HCT116 (cell line): ENCODE measurements around the gene POP5. TPM values are rescaled to one million over a fixed set of nuclear protein-coding genes. Genes with fewer than 3 reads are reported as not detected.

Source experiments
- ATAC-seq: fragments of 200-7000 bp; cut with Tn5 transposase; 2 replicates; pipeline ENCODE4 v1.9.1; 2020; ENCODE audit warnings: mild to moderate bottlenecking, moderate library complexity
- BruUV-seq: library from RNA; stranded (reverse); fragments of 400-500 nt; replicated peaks from 2 replicates; lab custom pipeline; 2021; lab: Mats Ljungman, UMichigan
- CTCF ChIA-PET: fragments of 300-600 bp; sonication (Branson Sonifier 250); formaldehyde crosslinking; loops from one replicate; lab custom pipeline; 2021; ENCODE audit warnings: antibody characterized with exemption; lab: Charles Lee
- POLR2A ChIA-PET: fragments of 300-600, 350-600 bp; sonication (Branson Sonifier 250); formaldehyde crosslinking; loops from one replicate; lab custom pipeline; 2021; ENCODE audit warnings: antibody characterized with exemption; lab: Charles Lee
- RAD21 ChIA-PET, 2 experiments: fragments of 300-600 bp; sonication (Branson Sonifier 250); formaldehyde crosslinking; loops; one replicate each; lab custom pipeline; 2023; ENCODE audit warnings: low total read pairs in 2 of 2; ENCODE audit not compliant: uncharacterized antibody in 2 of 2, unreplicated experiment in 2 of 2, low non-redundant PET in 1 of 2; lab: Charles Lee
- DNase-seq: peaks from one replicate; pipeline ENCODE4 v3.0.0-alpha.2; 2010; ENCODE audit warnings: low read depth, low spot score
- H2AFZ ChIP-seq: fragments of 200-600 bp; shearing (Covaris generic), sonication (generic); 2 replicates; pipeline ENCODE4 v1.6.1; 2017; ENCODE audit warnings: low read depth, mixed run types, mixed read lengths, antibody characterized with exemption, low read length; ENCODE audit not compliant: poor library complexity, severe bottlenecking
- H3K27ac ChIP-seq: 2 replicates; pipeline ENCODE4 v1.5.1; 2012; ENCODE audit warnings: low read depth, low read length
- H3K27me3 ChIP-seq: fragments of 200-600 bp; sonication (generic); 2 replicates; pipeline ENCODE4 v1.6.1; 2016; ENCODE audit warnings: mixed run types, low read length, mixed read lengths; ENCODE audit not compliant: insufficient read depth
- H3K36me3 ChIP-seq, 2 experiments: fragments of 200-500 bp in 1 of 2; fragments of 200-600 bp in 1 of 2; sonication (Bioruptor generic) in 1 of 2; sonication (generic) in 1 of 2; 2 replicates each; pipeline versions ENCODE4 v1.5.1 to v1.6.1; 2014 to 2016; ENCODE audit warnings: low read length in 2 of 2, inconsistent platforms in 1 of 2, mixed read lengths in 1 of 2, mixed run types in 1 of 2; ENCODE audit not compliant: insufficient read depth in 2 of 2, control insufficient read depth in 1 of 2
- H3K4me1 ChIP-seq, 2 experiments: fragments of 200-600 bp in 1 of 2; sonication (generic) in 1 of 2; 2 replicates each; pipeline versions ENCODE4 v1.5.1 to v1.6.1; 2012 to 2017; ENCODE audit warnings: low read length in 2 of 2, inconsistent platforms in 1 of 2, mild to moderate bottlenecking in 1 of 2, mixed read lengths in 1 of 2, mixed run types in 1 of 2, moderate library complexity in 1 of 2; ENCODE audit not compliant: insufficient read depth in 2 of 2, control insufficient read depth in 1 of 2
- H3K4me2 ChIP-seq: fragments of 200-600 bp; sonication (generic); 2 replicates; pipeline ENCODE4 v1.6.1; 2017; ENCODE audit warnings: mixed run types, low read length, mixed read lengths
- H3K4me3 ChIP-seq, 2 experiments: fragments of 200-600 bp in 1 of 2; sonication (generic) in 1 of 2; replicated peaks in 1 of 2; 2 replicates each; pipeline ENCODE4 v1.5.1; 2011 to 2016; ENCODE audit warnings: low read length in 2 of 2, control low read depth in 1 of 2, low read depth in 1 of 2, mild to moderate bottlenecking in 1 of 2, mixed read lengths in 1 of 2, mixed run types in 1 of 2
- H3K79me2 ChIP-seq: fragments of 200-600 bp; sonication (generic); 2 replicates; pipeline ENCODE4 v1.6.1; 2017; ENCODE audit warnings: mild to moderate bottlenecking, mixed run types, low read length, moderate library complexity, mixed read lengths; ENCODE audit not compliant: insufficient read depth
- H3K9ac ChIP-seq: fragments of 200-600 bp; sonication (generic); 2 replicates; pipeline ENCODE4 v1.6.1; 2016; ENCODE audit warnings: low read length, mixed read lengths
- H3K9me2 ChIP-seq: fragments of 200-600 bp; sonication (generic), shearing (Covaris generic); 2 replicates; pipeline ENCODE4 v1.6.1; 2017; ENCODE audit warnings: mixed run types, mild to moderate bottlenecking, moderate library complexity; ENCODE audit not compliant: insufficient read depth
- H3K9me3 ChIP-seq, 2 experiments: fragments of 200-500 bp in 1 of 2; fragments of 200-600 bp in 1 of 2; sonication (Bioruptor generic) in 1 of 2; sonication (generic) in 1 of 2; 2 replicates each; pipeline ENCODE4 v1.6.1; 2014 to 2017; ENCODE audit warnings: low read length in 2 of 2, mixed read lengths in 2 of 2, inconsistent platforms in 1 of 2, low read depth in 1 of 2, mild to moderate bottlenecking in 1 of 2, mixed run types in 1 of 2, moderate library complexity in 1 of 2; ENCODE audit not compliant: control insufficient read depth in 1 of 2, insufficient read depth in 1 of 2
- H4K20me1 ChIP-seq: fragments of 200-600 bp; sonication (generic), shearing (Covaris generic); 2 replicates; pipeline ENCODE4 v1.6.1; 2017; ENCODE audit warnings: mixed run types, mild to moderate bottlenecking, moderate library complexity; ENCODE audit not compliant: insufficient read depth
- CBX3 ChIP-seq: IDR thresholded peaks from 2 replicates; pipeline ENCODE4 v1.6.1; 2012; ENCODE audit warnings: low read depth
- ELF1 ChIP-seq: IDR thresholded peaks from 2 replicates; pipeline ENCODE4 v1.6.1; 2012; ENCODE audit warnings: low read depth, borderline replicate concordance
- EZH2 ChIP-seq: fragments of 200-600 bp; sonication (generic); IDR thresholded peaks from 2 replicates; pipeline ENCODE4 v1.6.1; 2017; ENCODE audit warnings: antibody characterized with exemption, mixed run types
- EZH2phosphoT487 ChIP-seq: fragments of 200-600 bp; IDR thresholded peaks from 2 replicates; pipeline ENCODE4 v1.6.1; 2018; ENCODE audit warnings: antibody characterized with exemption, borderline replicate concordance
- FOSL1 ChIP-seq: IDR thresholded peaks from 2 replicates; pipeline ENCODE4 v1.6.1; 2012; ENCODE audit warnings: low read depth
- JUND ChIP-seq: IDR thresholded peaks from 2 replicates; pipeline ENCODE4 v1.6.1; 2012
- RAD21 ChIP-seq: IDR thresholded peaks from 2 replicates; pipeline ENCODE4 v1.6.1; 2012; ENCODE audit warnings: low read depth, mild to moderate bottlenecking
- SP1 ChIP-seq: IDR thresholded peaks from 2 replicates; pipeline ENCODE4 v1.6.1; 2012; ENCODE audit warnings: low read depth
- intact Hi-C: fragments of 100-400 bp; cut with micrococcal nuclease; formaldehyde crosslinking; loops from 2 replicates; pipeline ENCODE4 v1.10.0; 2022
- total RNA-seq: library from RNA; stranded (reverse); gene quantifications from one replicate; pipeline ENCODE4 v1.2.1, GENCODE V29; 2021; ENCODE audit not compliant: unreplicated experiment
- TF ChIP-seq, protein P1 (sequence below): IDR thresholded peaks from 2 replicates; pipeline ENCODE4 v1.6.1; 2012; ENCODE audit warnings: low read depth
- TF ChIP-seq, protein P2 (sequence below), 3 experiments: fragments of 200-600 bp in 1 of 3; sonication (generic) in 1 of 3; IDR thresholded peaks in 2 of 3; conservative IDR thresholded peaks in 1 of 3; 2 replicates each; pipeline ENCODE4 v1.5.1; 2012 to 2017; ENCODE audit warnings: low read depth in 2 of 3, low read length in 2 of 3, antibody characterized with exemption in 1 of 3, borderline replicate concordance in 1 of 3, control low read depth in 1 of 3, mild to moderate bottlenecking in 1 of 3, mixed read lengths in 1 of 3, mixed run types in 1 of 3, moderate library complexity in 1 of 3; ENCODE audit not compliant: insufficient read depth in 1 of 3

Gene POP5
- total RNA-seq, 1 experiment from 2014 or later: 66.9 TPM

DNA sequence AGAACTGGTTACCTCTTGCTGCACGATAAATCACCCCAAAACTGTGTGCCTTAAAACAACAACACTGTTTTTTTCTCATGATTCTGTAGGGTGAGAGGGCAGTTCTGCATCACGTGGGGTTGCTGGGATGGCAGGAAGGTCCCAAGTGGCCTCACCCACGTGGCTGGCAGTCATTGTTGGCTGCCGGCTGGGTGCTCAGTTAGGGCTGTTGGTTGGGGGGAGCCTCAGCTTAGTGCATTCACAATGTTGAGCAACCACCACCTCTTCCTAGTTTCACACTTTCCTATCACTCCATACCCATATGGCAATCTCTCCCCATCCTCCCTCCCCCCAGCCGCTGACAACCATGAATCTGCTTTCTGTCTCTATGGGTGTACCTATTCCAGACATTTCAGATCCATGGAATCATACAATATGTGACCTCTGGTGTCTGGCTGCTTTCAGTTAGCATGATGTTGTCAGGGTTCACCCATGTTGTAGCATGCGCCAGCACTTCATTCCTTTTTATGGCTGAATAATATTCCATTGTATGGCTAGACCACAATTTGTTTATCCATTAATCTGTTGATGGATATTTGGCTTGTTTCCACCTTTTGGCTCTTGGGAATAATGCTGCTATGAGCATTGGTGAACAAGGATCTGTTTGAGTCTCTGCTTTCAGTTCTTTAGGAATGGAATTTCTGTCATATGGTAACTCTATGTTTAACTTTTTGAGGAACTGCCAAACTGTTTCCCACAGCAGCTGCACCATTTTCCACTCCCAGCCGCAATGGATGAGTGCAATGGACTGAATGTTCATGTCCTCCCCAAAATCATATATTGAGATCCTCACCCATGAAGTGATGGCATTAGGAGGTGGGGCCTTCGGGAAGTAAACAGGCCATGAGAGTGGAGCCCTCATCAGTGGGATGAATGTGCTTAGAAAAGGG lies 11.2 kb upstream of the POP5 start:
- CTCF ChIA-PET: no interaction called here

More for the DNA sequence above, 11.2 kb upstream of the POP5 start:
- DNase-seq (no peak), ATAC-seq (no peak)
- Histone ChIP-seq H3K4me1 (peaks cover 7 to 14% of the 10 kb centered on the region in 2 experiments; a peak in 3 of 4 replicates), H3K79me2 (no peaks in the 10 kb centered on the region), H2AFZ (no peak overlapping the region), H3K4me2 (no peak overlapping the region), H3K27me3 (no peaks in the 10 kb centered on the region), H3K9ac (no peak overlapping the region), H3K36me3 (no peaks in the 10 kb centered on the region), H3K4me3 (no peak overlapping the region), H3K9me2 (no peaks in the 10 kb centered on the region), H3K9me3 (no peaks in the 10 kb centered on the region), H3K27ac (no peak overlapping the region), H4K20me1 (no peaks in the 10 kb centered on the region)
- TF ChIP-seq ELF1 (no peak), EZH2phosphoT487 (no peak), FOSL1 (no peak), SP1 (no peak), CBX3 (no peak), EZH2 (no peak), RAD21 (no peak), JUND (no peak)
- TF ChIP-seq, protein P1, sequence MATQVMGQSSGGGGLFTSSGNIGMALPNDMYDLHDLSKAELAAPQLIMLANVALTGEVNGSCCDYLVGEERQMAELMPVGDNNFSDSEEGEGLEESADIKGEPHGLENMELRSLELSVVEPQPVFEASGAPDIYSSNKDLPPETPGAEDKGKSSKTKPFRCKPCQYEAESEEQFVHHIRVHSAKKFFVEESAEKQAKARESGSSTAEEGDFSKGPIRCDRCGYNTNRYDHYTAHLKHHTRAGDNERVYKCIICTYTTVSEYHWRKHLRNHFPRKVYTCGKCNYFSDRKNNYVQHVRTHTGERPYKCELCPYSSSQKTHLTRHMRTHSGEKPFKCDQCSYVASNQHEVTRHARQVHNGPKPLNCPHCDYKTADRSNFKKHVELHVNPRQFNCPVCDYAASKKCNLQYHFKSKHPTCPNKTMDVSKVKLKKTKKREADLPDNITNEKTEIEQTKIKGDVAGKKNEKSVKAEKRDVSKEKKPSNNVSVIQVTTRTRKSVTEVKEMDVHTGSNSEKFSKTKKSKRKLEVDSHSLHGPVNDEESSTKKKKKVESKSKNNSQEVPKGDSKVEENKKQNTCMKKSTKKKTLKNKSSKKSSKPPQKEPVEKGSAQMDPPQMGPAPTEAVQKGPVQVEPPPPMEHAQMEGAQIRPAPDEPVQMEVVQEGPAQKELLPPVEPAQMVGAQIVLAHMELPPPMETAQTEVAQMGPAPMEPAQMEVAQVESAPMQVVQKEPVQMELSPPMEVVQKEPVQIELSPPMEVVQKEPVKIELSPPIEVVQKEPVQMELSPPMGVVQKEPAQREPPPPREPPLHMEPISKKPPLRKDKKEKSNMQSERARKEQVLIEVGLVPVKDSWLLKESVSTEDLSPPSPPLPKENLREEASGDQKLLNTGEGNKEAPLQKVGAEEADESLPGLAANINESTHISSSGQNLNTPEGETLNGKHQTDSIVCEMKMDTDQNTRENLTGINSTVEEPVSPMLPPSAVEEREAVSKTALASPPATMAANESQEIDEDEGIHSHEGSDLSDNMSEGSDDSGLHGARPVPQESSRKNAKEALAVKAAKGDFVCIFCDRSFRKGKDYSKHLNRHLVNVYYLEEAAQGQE: no peak
- TF ChIP-seq, protein P2, sequence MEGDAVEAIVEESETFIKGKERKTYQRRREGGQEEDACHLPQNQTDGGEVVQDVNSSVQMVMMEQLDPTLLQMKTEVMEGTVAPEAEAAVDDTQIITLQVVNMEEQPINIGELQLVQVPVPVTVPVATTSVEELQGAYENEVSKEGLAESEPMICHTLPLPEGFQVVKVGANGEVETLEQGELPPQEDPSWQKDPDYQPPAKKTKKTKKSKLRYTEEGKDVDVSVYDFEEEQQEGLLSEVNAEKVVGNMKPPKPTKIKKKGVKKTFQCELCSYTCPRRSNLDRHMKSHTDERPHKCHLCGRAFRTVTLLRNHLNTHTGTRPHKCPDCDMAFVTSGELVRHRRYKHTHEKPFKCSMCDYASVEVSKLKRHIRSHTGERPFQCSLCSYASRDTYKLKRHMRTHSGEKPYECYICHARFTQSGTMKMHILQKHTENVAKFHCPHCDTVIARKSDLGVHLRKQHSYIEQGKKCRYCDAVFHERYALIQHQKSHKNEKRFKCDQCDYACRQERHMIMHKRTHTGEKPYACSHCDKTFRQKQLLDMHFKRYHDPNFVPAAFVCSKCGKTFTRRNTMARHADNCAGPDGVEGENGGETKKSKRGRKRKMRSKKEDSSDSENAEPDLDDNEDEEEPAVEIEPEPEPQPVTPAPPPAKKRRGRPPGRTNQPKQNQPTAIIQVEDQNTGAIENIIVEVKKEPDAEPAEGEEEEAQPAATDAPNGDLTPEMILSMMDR (IDR thresholded peaks at IDR 0.05 in 2 of 3, conservative IDR thresholded peaks at IDR 0.05 in 1 of 3; ENCODE audit: borderline replicate concordance in 1 of 3, insufficient read depth in 1 of 3, low read depth in 2 of 3, low read length in 2 of 3): no peak
- intact Hi-C loops: no loop called here
- ChIA-PET RAD21 (no interaction called here), POLR2A (no interaction called here)
- BruUV-seq: no TSS peak
